GM19239 (cell line): Measurements from ENCODE around the gene VKORC1.

ENCODE experiments used
- DNase-seq: peaks from one replicate; pipeline ENCODE4 v3.0.0; 2011; ENCODE audit warnings: low spot score; ENCODE audit not compliant: insufficient read length
- FAIRE-seq: peaks from 2 replicates; lab custom pipeline; 2011; peaks lifted over from hg19 to GRCh38; lab: Jason Lieb, UNC

VKORC1 gene

GRCh38 chr16:31072540-31073141 is 22.0 kb downstream of the VKORC1 start:
- FAIRE-seq (peak; percentile 81), DNase-seq (peak; percentile 42)

- FAIRE-seq (no peak), DNase-seq (no peak)
These were observed 22.7 kb downstream of the VKORC1 start for GRCh38 chr16:31071861-31072260.

- no peak for FAIRE-seq
- no peak for DNase-seq
These were observed 27.3 kb downstream of the VKORC1 start for GRCh38 chr16:31067342-31067741.

GRCh38 chr16:31064882-31065461 is 29.6 kb downstream of the VKORC1 start:
- FAIRE-seq (no peak), DNase-seq (no peak)

- FAIRE-seq (no peak), DNase-seq (no peak)
These were observed 30.6 kb downstream of the VKORC1 start for GRCh38 chr16:31063843-31064611.

- DNase-seq (no peak), FAIRE-seq (no peak)
These were observed 31.1 kb downstream of the VKORC1 start for GRCh38 chr16:31063495-31063842.

GRCh38 chr16:31061813-31062440 is 32.7 kb downstream of the VKORC1 start:
- DNase-seq, result no peak
- FAIRE-seq, result no peak

- no peak for DNase-seq
- FAIRE-seq, result no peak
These were observed 33.3 kb downstream of the VKORC1 start for GRCh38 chr16:31061126-31061812.

GRCh38 chr16:31055613-31056012 is 39.0 kb downstream of the VKORC1 start:
- no peak for FAIRE-seq

GRCh38 chr16:31052114-31052513 is 42.5 kb downstream of the VKORC1 start:
- FAIRE-seq, result no peak
- DNase-seq, result no peak

More at GRCh38 chr16:31055613-31056012, 39.0 kb downstream of the VKORC1 start:
- no peak for DNase-seq

- DNase-seq (no peak), FAIRE-seq (no peak)
These were observed 44.1 kb downstream of the VKORC1 start for GRCh38 chr16:31050280-31051030.

- DNase-seq, result no peak
- no peak for FAIRE-seq
These were observed 50.6 kb downstream of the VKORC1 start for GRCh38 chr16:31043898-31044481.

- FAIRE-seq (no peak), DNase-seq (no peak)
These were observed 51.2 kb downstream of the VKORC1 start for GRCh38 chr16:31043352-31043751.

- DNase-seq, result no peak
- FAIRE-seq, result no peak
These were observed 51.7 kb downstream of the VKORC1 start for GRCh38 chr16:31042866-31043265.
